Liver (tissue), 9 donors: ENCODE measurements around the gene FGF19. TPM values are rescaled to one million over a fixed set of nuclear protein-coding genes. Genes with fewer than 3 reads are reported as not detected.

Experiments used
- DNase-seq: peaks from one replicate; pipeline ENCODE4 v3.0.0-alpha.2; 2017; ENCODE audit warnings: low spot score
- H3K27ac ChIP-seq, 2 donors: one replicate each; pipeline ENCODE4 v1.7.0; 2013; ENCODE audit warnings: inconsistent platforms in 2 of 2, low read length in 2 of 2, control low read depth in 1 of 2, low read depth in 1 of 2, mild to moderate bottlenecking in 1 of 2
- H3K27me3 ChIP-seq, 4 donors: one replicate each; pipeline versions ENCODE4 v1.6.1 to v1.7.0; 2013; ENCODE audit warnings: low read length in 3 of 4, inconsistent platforms in 1 of 4, mild to moderate bottlenecking in 1 of 4, moderate library complexity in 1 of 4; ENCODE audit not compliant: control insufficient read depth in 4 of 4, insufficient read depth in 4 of 4
- H3K36me3 ChIP-seq, 4 donors: one replicate each; pipeline versions ENCODE4 v1.6.1 to v1.7.0; 2013; ENCODE audit warnings: low read length in 3 of 4, mild to moderate bottlenecking in 3 of 4, low read depth in 1 of 4, moderate library complexity in 1 of 4; ENCODE audit not compliant: control insufficient read depth in 4 of 4, insufficient read depth in 3 of 4
- H3K4me1 ChIP-seq, 4 donors: one replicate each; pipeline versions ENCODE4 v1.6.1 to v1.7.0; 2013; ENCODE audit warnings: low read length in 3 of 4, mild to moderate bottlenecking in 3 of 4, moderate library complexity in 1 of 4; ENCODE audit not compliant: control insufficient read depth in 4 of 4, insufficient read depth in 4 of 4
- H3K4me3 ChIP-seq, 3 donors: one replicate each; pipeline versions ENCODE4 v1.6.1 to v1.7.0; 2013; ENCODE audit warnings: low read length in 3 of 3, control low read depth in 1 of 3, low read depth in 1 of 3, mild to moderate bottlenecking in 1 of 3
- H3K9ac ChIP-seq, 2 donors: one replicate each; pipeline ENCODE4 v1.7.0; 2013; ENCODE audit warnings: low read length in 2 of 2, mild to moderate bottlenecking in 2 of 2, moderate library complexity in 2 of 2, control low read depth in 1 of 2, low read depth in 1 of 2
- H3K9me3 ChIP-seq, 4 donors: one replicate each; pipeline versions ENCODE4 v1.6.1 to v1.7.0; 2013; ENCODE audit warnings: low read length in 3 of 4; ENCODE audit not compliant: control insufficient read depth in 4 of 4
- FOXA1 ChIP-seq: IDR thresholded peaks from 2 replicates; pipeline ENCODE4 v1.6.1; 2016; ENCODE audit warnings: antibody characterized with exemption
- FOXA2 ChIP-seq: IDR thresholded peaks from 2 replicates; pipeline ENCODE4 v1.6.1; 2016; ENCODE audit warnings: antibody characterized with exemption
- GABPA ChIP-seq, 2 donors: IDR thresholded peaks in 1 of 2; conservative IDR thresholded peaks in 1 of 2; 2 replicates each; pipeline ENCODE4 v1.6.1; 2016; ENCODE audit warnings: antibody characterized with exemption in 2 of 2, mild to moderate bottlenecking in 1 of 2, moderate library complexity in 1 of 2
- HNF4G ChIP-seq: IDR thresholded peaks from 2 replicates; pipeline ENCODE4 v1.6.1; 2016; ENCODE audit warnings: antibody characterized with exemption
- NR2F2 ChIP-seq: IDR thresholded peaks from 2 replicates; pipeline ENCODE4 v1.6.1; 2016; ENCODE audit warnings: antibody characterized with exemption
- TAF1 ChIP-seq: conservative IDR thresholded peaks from 2 replicates; pipeline ENCODE4 v1.6.1; 2016; ENCODE audit warnings: antibody characterized with exemption, mild to moderate bottlenecking
- WGBS: extraction: QIAGEN DNeasy Blood & Tissue Kit; methylation state at CpG from one replicate; pipeline ENCODE4 v1.1.7; 2013; 5-methylcytosine and 5-hydroxymethylcytosine counted together
- polyA plus RNA-seq, 2 donors: library from polyadenylated mRNA; stranded (reverse) in 1 of 2; unstranded in 1 of 2; fragments of 200-250 nt in 1 of 2; fragments of >200 nt in 1 of 2; fragmentation: Nextera tagmentation in 1 of 2; extraction: Ambion mirVana in 1 of 2; gene quantifications; one replicate each; pipeline versions ENCODE4 v1.2.1 to v1.2.3, GENCODE V29; 2013 to 2015
- total RNA-seq, 2 donors: library from RNA; depleted of rRNA; stranded (reverse); fragments of >200 nt; gene quantifications; one replicate each; pipeline ENCODE4 v1.2.3, GENCODE V29; 2014
- TF ChIP-seq, protein P1 (sequence below): fragments of 150-350 bp; IDR thresholded peaks from 2 replicates; pipeline ENCODE4 v1.5.1; 2017; ENCODE audit warnings: improper control_type of control experiment, low read depth, low read length; ENCODE audit not compliant: missing input control
- TF ChIP-seq, protein P2 (sequence below): IDR thresholded peaks from 2 replicates; pipeline ENCODE4 v1.6.1; 2016; ENCODE audit warnings: antibody characterized with exemption, mild to moderate bottlenecking
- TF ChIP-seq, protein P3 (sequence below): IDR thresholded peaks from 2 replicates; pipeline ENCODE4 v1.6.1; 2016; ENCODE audit warnings: antibody characterized with exemption
- TF ChIP-seq, protein P4 (sequence below): IDR thresholded peaks from 2 replicates; pipeline ENCODE4 v1.6.1; 2016; ENCODE audit warnings: antibody characterized with exemption
- TF ChIP-seq, protein P5 (sequence below): IDR thresholded peaks from 2 replicates; pipeline ENCODE4 v1.6.1; 2016; ENCODE audit warnings: antibody characterized with exemption
- donor health status: healthy.
- donor health status: healthy.
- donor health status: healthy.
- donor health status: healthy.
- donor health status: healthy.

FGF19 gene
- total and polyA plus RNA-seq, 4 donors = 0.09 TPM; not detected in 3

DNA sequence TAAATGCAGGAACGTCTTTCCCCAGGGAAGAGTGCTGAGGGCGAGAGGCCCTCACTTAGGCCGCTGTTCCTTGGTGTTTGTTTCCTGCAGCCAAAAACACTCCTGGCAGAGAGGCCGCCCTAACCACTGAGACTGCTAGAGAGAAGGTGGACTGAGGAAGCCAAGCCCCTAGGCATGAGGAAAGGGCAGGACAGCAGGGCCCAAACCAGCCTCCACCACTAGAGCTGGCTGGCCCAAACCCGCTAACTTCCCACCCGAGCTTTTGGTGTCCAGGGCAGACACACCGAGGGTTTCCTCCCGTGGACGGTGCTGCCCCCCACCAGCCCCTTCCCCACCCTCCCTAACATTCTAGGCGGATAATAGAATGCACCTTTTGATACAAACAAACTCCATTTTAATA is 6.0 kb downstream of the FGF19 start (continued):
- TF ChIP-seq, protein P1, sequence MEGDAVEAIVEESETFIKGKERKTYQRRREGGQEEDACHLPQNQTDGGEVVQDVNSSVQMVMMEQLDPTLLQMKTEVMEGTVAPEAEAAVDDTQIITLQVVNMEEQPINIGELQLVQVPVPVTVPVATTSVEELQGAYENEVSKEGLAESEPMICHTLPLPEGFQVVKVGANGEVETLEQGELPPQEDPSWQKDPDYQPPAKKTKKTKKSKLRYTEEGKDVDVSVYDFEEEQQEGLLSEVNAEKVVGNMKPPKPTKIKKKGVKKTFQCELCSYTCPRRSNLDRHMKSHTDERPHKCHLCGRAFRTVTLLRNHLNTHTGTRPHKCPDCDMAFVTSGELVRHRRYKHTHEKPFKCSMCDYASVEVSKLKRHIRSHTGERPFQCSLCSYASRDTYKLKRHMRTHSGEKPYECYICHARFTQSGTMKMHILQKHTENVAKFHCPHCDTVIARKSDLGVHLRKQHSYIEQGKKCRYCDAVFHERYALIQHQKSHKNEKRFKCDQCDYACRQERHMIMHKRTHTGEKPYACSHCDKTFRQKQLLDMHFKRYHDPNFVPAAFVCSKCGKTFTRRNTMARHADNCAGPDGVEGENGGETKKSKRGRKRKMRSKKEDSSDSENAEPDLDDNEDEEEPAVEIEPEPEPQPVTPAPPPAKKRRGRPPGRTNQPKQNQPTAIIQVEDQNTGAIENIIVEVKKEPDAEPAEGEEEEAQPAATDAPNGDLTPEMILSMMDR = no peak

DNA sequence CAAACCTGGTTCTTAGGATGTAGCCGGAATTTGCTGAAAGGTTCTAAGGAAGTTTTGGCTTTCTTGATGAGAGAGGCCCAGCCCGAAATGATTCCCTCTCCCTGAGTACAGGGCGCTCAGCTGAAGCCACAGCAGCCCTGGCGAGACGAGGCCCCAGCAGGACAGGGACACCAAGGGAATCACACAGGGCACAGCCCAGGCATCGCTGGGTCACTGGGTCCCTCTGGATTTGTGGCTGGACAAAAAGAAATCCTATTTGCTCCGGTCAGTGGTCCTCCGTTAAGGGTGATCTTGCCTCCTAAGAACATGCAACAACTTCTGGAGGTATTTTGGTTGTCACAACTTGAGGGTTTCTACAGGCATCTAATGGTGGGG is 6.4 kb downstream of the FGF19 start:
- peaks cover 4 to 11% (median 7%) of the 10 kb centered on the region in 4 donors for H3K4me1 ChIP-seq
- H3K27ac ChIP-seq = no peak overlapping the region
- TF ChIP-seq, protein P2, sequence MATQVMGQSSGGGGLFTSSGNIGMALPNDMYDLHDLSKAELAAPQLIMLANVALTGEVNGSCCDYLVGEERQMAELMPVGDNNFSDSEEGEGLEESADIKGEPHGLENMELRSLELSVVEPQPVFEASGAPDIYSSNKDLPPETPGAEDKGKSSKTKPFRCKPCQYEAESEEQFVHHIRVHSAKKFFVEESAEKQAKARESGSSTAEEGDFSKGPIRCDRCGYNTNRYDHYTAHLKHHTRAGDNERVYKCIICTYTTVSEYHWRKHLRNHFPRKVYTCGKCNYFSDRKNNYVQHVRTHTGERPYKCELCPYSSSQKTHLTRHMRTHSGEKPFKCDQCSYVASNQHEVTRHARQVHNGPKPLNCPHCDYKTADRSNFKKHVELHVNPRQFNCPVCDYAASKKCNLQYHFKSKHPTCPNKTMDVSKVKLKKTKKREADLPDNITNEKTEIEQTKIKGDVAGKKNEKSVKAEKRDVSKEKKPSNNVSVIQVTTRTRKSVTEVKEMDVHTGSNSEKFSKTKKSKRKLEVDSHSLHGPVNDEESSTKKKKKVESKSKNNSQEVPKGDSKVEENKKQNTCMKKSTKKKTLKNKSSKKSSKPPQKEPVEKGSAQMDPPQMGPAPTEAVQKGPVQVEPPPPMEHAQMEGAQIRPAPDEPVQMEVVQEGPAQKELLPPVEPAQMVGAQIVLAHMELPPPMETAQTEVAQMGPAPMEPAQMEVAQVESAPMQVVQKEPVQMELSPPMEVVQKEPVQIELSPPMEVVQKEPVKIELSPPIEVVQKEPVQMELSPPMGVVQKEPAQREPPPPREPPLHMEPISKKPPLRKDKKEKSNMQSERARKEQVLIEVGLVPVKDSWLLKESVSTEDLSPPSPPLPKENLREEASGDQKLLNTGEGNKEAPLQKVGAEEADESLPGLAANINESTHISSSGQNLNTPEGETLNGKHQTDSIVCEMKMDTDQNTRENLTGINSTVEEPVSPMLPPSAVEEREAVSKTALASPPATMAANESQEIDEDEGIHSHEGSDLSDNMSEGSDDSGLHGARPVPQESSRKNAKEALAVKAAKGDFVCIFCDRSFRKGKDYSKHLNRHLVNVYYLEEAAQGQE = no peak
- TF ChIP-seq, protein P3, sequence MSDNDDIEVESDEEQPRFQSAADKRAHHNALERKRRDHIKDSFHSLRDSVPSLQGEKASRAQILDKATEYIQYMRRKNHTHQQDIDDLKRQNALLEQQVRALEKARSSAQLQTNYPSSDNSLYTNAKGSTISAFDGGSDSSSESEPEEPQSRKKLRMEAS = no peak
- TF ChIP-seq HNF4G = no peak
- TF ChIP-seq, protein P4, sequence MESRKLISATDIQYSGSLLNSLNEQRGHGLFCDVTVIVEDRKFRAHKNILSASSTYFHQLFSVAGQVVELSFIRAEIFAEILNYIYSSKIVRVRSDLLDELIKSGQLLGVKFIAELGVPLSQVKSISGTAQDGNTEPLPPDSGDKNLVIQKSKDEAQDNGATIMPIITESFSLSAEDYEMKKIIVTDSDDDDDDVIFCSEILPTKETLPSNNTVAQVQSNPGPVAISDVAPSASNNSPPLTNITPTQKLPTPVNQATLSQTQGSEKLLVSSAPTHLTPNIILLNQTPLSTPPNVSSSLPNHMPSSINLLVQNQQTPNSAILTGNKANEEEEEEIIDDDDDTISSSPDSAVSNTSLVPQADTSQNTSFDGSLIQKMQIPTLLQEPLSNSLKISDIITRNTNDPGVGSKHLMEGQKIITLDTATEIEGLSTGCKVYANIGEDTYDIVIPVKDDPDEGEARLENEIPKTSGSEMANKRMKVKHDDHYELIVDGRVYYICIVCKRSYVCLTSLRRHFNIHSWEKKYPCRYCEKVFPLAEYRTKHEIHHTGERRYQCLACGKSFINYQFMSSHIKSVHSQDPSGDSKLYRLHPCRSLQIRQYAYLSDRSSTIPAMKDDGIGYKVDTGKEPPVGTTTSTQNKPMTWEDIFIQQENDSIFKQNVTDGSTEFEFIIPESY = no peak
- peaks cover 0 to 2% (median 0%) of the 10 kb centered on the region in 4 donors for H3K27me3 ChIP-seq
- no peaks in the 10 kb centered on the region for H3K36me3 ChIP-seq
- no peak overlapping the region for H3K4me3 ChIP-seq
- H3K9ac ChIP-seq = no peak overlapping the region
- no peak for DNase-seq
- WGBS = 94% methylated on average over 8 of the region's 8 CpGs
- H3K9me3 ChIP-seq = no peaks in the 10 kb centered on the region

DNA sequence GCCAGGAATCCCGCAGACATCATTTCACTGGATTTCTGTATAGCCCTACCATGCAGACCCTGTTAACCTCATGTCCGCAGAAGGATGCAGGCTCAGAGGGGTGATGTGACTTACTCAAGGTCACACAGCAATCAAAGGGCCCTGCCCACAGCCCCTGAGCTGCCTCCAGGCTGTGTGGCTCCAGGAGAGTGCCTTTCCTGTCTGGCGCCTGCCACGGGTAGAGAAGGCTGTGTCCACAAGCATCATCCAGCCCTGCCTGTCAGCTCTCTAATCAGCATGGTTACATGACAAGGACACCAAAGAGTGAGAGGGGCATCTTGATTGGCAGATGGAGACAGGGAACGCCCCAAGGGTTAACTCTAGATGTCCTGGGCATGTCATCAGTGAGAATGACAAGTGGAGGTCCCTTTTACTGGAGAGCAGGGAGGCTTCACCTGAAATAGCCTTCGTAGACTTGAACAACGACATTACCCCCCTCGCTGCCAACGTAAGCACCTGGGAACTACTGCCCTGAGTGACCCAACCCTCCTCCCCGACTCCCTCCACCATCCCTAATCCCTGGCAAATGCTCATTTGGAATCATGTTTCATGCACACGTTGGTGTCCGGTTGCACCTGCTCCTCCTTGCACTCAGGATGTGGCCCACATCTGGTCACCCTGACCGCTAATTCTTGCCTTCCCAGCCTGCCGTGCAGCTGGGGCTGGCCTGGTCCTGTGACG is 6.9 kb downstream of the FGF19 start:
- Histone ChIP-seq H3K9me3 (no peaks in the 10 kb centered on the region), H3K4me3 (no peak overlapping the region), H3K27me3 (peaks cover 0 to 2% (median 0%) of the 10 kb centered on the region in 4 donors), H3K9ac (no peak overlapping the region), H3K36me3 (no peaks in the 10 kb centered on the region), H3K27ac (no peak overlapping the region), H3K4me1 (peaks cover 4 to 11% (median 7%) of the 10 kb centered on the region in 4 donors)
- TF ChIP-seq, protein P3 = no peak
- TF ChIP-seq HNF4G (no peak), FOXA2 (no peak), NR2F2 (no peak), GABPA (IDR thresholded peaks at IDR 0.05 in 1 of 2, conservative IDR thresholded peaks at IDR 0.05 in 1 of 2) (no peak), FOXA1 (no peak), TAF1 (no peak)
- TF ChIP-seq, protein P4 = no peak
- TF ChIP-seq, protein P2 = no peak
- TF ChIP-seq, protein P5, sequence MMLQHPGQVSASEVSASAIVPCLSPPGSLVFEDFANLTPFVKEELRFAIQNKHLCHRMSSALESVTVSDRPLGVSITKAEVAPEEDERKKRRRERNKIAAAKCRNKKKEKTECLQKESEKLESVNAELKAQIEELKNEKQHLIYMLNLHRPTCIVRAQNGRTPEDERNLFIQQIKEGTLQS = no peak
- no peak for DNase-seq
- WGBS = 82% methylated on average over 15 of the region's 15 CpGs
